Mesothelial cell of epicardium (in vitro differentiated cells): ENCODE measurements around the gene FGF12. TPM values are rescaled to one million over a fixed set of nuclear protein-coding genes. Genes with fewer than 3 reads are reported as not detected.

ENCODE experiments used
- DNase-seq, 2 experiments: peaks; one replicate each; pipeline ENCODE4 v3.0.0; 2021; ENCODE audit warnings: low spot score in 2 of 2; ENCODE audit not compliant: unreplicated experiment in 2 of 2
- H3K27ac Mint-ChIP-seq: 2 replicates; pipeline ENCODE4 v1.8.0; 2021; ENCODE audit warnings: mixed read lengths
- H3K27me3 Mint-ChIP-seq: 2 replicates; pipeline ENCODE4 v1.8.0; 2021; ENCODE audit warnings: low read depth, mixed read lengths
- H3K36me3 Mint-ChIP-seq: 2 replicates; pipeline ENCODE4 v1.8.0; 2021; ENCODE audit warnings: mixed read lengths
- H3K4me1 Mint-ChIP-seq: 2 replicates; pipeline ENCODE4 v1.8.0; 2021; ENCODE audit warnings: mixed read lengths
- H3K4me3 Mint-ChIP-seq: 2 replicates; pipeline ENCODE4 v1.8.0; 2021; ENCODE audit warnings: mild to moderate bottlenecking, moderate library complexity, mixed read lengths
- H3K9me3 Mint-ChIP-seq: 2 replicates; pipeline ENCODE4 v1.8.0; 2021; ENCODE audit warnings: mixed read lengths
- total RNA-seq: library from RNA; stranded (reverse); gene quantifications from 3 replicates; pipeline ENCODE4 v1.2.1, GENCODE V29; 2021
- TF ChIP-seq, protein P1 (sequence below): fragments of 200-600 bp; sonication (generic); IDR thresholded peaks from one replicate; pipeline ENCODE4 v1.5.0; 2021; ENCODE audit warnings: antibody characterized with exemption; ENCODE audit not compliant: unreplicated experiment

FGF12 gene
- total RNA-seq, 1 donor from 2014 or later: 1.0 TPM

DNA sequence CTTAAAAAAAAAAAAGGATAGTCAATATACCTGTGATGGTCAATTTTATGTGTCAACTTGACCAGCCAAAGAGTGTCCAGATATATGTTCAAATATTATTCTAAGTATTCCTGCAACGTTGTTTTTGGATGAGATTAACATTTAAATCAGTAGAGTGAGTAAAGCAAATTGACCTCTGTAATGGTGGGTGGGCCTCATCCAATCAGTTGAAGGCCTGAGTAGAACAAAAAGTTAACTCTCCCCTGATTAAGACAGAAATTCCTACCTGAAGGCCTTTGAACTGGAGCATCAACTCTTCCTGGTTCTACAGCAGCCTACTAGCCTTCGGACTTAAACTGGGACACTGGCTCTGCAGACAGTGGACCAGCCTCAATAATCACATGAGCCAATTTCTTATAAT is 154.1 kb downstream of the FGF12 start:
- Mint-ChIP-seq H3K27ac (no peak overlapping the region), H3K27me3 (no peaks in the 10 kb centered on the region)
- TF ChIP-seq, protein P1, sequence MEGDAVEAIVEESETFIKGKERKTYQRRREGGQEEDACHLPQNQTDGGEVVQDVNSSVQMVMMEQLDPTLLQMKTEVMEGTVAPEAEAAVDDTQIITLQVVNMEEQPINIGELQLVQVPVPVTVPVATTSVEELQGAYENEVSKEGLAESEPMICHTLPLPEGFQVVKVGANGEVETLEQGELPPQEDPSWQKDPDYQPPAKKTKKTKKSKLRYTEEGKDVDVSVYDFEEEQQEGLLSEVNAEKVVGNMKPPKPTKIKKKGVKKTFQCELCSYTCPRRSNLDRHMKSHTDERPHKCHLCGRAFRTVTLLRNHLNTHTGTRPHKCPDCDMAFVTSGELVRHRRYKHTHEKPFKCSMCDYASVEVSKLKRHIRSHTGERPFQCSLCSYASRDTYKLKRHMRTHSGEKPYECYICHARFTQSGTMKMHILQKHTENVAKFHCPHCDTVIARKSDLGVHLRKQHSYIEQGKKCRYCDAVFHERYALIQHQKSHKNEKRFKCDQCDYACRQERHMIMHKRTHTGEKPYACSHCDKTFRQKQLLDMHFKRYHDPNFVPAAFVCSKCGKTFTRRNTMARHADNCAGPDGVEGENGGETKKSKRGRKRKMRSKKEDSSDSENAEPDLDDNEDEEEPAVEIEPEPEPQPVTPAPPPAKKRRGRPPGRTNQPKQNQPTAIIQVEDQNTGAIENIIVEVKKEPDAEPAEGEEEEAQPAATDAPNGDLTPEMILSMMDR: no peak

GRCh38 chr3:192570821-192571791 is 156.2 kb downstream of the FGF12 start:
- no peak overlapping the region for H3K27ac Mint-ChIP-seq
- H3K4me3 Mint-ChIP-seq: peak overlapping the region; percentile 51
- H3K9me3 Mint-ChIP-seq: peaks cover 9% of the 10 kb centered on the region
- TF ChIP-seq, protein P1: no peak
- DNase-seq: no peak
- no peaks in the 10 kb centered on the region for H3K27me3 Mint-ChIP-seq
- H3K36me3 Mint-ChIP-seq: no peaks in the 10 kb centered on the region
- peaks cover 9% of the 10 kb centered on the region for H3K4me1 Mint-ChIP-seq

More for the DNA sequence above, 154.1 kb downstream of the FGF12 start:
- H3K9me3 Mint-ChIP-seq: peaks cover 15% of the 10 kb centered on the region
- H3K4me1 Mint-ChIP-seq: peaks cover 9% of the 10 kb centered on the region
- DNase-seq: no peak
- no peaks in the 10 kb centered on the region for H3K36me3 Mint-ChIP-seq
- H3K4me3 Mint-ChIP-seq: no peak overlapping the region

DNA sequence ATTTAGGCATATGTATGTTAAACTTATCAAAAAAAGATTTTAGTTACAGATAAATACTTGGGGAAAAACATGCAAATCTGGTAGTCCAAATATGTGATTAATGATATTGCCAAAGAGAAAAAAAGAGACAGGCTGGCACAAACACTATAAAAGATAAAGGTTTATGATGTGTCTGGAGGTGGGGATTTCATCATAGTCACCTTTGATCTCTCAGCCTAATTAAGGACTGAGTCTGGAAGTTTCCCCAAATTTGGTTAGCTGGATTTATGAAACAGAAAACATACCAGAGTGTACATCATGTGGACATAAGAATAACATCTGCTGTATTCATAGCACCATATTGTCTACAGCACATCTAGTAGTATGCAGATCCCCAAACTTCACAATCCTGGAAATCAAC is 157.0 kb downstream of the FGF12 start:
- Mint-ChIP-seq H3K27me3 (no peaks in the 10 kb centered on the region), H3K4me1 (peaks cover 9% of the 10 kb centered on the region), H3K36me3 (no peaks in the 10 kb centered on the region), H3K9me3 (peaks cover 8% of the 10 kb centered on the region), H3K27ac (no peak overlapping the region), H3K4me3 (no peak overlapping the region)
- DNase-seq: no peak
- TF ChIP-seq, protein P1: no peak

GRCh38 chr3:192566706-192567290 is 160.5 kb downstream of the FGF12 start:
- Mint-ChIP-seq H3K27me3 (no peaks in the 10 kb centered on the region), H3K4me3 (no peak overlapping the region), H3K27ac (no peak overlapping the region), H3K9me3 (no peaks in the 10 kb centered on the region), H3K36me3 (no peaks in the 10 kb centered on the region), H3K4me1 (peaks cover 16% of the 10 kb centered on the region)
- TF ChIP-seq, protein P1: peak; percentile 73
- DNase-seq: peak; percentile 71 to 82

DNA sequence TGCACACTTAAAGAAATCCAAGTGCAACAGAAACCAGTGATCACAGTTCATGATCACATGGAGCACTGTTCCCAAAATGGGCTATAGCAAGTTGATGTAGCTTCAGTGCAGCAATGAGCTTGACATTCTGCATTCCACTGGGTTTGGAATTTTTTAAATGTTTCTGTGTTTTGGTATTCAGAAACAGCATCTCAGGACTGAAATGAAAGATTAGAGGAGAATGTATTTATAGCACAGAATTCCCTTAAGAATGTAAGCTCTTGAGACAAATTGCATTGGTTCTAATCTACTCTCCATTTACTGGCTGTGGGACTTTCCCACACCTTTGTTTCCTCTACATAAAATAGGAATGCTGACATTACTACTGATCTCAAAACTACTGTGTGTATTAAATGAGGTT is 162.7 kb downstream of the FGF12 start:
- Mint-ChIP-seq H3K27me3 (no peaks in the 10 kb centered on the region), H3K27ac (peak overlapping the region; percentile 33), H3K4me1 (peaks cover 7% of the 10 kb centered on the region), H3K4me3 (no peak overlapping the region), H3K36me3 (no peaks in the 10 kb centered on the region), H3K9me3 (no peaks in the 10 kb centered on the region)
- DNase-seq: no peak
- TF ChIP-seq, protein P1: no peak
